ENCODE measurements around the gene RASGRP1. TPM values are rescaled to one million over a fixed set of nuclear protein-coding genes. Genes with fewer than 3 reads are reported as not detected.
"Not testable (repeated sequence)": the region's sequence is repeated elsewhere in the genome, so short reads cannot be mapped to it uniquely, and the experiment has no call there.

The RASGRP1 gene
- polyA plus RNA-seq: under 1 TPM; 0.34 to 0.76 (median 0.40) TPM

DNA sequence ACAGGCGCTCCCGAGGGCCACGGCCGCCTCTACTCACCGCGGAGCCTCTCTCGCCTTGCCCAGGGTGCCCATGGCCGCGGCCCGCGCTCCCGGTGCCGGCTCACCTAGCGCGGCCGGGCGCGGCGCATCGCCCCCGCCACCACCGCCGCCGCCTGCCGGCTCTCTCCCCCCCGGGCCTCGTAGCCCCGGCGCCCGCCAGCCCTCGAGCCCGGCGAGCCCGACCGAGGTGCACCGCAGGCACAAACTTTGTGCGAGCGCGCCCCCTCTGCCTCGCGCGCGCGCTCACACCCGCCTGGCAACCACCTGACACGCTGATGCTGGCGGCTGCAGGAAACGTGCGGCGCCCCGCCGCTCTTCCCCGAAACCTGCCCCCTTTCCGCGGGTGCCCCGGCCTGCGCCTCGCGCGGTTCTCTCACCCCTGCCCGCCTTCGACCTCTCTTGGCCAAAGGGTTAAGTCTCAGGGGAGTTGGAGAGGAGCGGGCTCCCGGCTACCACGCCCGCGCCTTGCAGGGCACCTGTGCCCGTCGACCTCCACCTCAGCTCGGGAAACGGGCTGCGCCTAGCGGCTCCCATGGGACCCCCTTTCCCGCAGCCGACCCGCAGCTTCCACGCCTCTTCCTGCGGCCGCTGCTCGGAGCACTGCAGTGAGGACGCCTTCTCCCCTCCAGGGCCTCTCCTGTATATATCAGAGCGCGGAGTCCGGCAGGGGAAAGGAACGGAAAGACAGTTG, at the start of gene RASGRP1:
RASGRP1 (minus strand) TSS at position 258 of the 730 bp plus-strand sequence; CDS start at position 72, 186 bp downstream.
- WGBS, 3 donors: 3 to 4% (median 3%) methylated on average over 50 to 85 of the region's 85 CpGs
- H3K27ac ChIP-seq (ENCODE audit: low read depth, low read length): no peak within 1 kb of the TSS

DNA sequence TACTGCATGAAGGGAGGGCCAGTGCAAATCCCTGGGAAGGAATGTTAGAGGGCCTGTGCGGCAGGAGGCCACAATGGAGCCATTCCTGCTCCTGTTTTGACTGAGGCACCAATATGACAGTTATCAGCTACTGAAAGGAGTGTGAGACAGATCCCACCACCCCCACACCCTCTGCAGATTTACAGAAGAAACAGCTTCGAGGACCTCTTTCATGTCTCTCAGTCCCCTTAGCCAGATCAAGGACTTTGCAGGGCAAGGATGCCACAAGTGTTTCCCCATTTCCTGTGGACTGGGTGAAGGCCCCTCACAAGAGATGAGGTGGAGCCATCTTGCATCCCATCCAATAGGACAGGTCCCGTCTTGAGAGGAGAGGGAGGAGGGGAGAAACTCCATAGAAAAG, 48.5 kb upstream of the RASGRP1 start:
- H3K27ac ChIP-seq (ENCODE audit: low read depth, low read length): no peak overlapping the region
- whole genome bisulfite sequencing, 3 donors: 73 to 75% (median 74%) methylated on average over 3 of the region's 3 CpGs

DNA sequence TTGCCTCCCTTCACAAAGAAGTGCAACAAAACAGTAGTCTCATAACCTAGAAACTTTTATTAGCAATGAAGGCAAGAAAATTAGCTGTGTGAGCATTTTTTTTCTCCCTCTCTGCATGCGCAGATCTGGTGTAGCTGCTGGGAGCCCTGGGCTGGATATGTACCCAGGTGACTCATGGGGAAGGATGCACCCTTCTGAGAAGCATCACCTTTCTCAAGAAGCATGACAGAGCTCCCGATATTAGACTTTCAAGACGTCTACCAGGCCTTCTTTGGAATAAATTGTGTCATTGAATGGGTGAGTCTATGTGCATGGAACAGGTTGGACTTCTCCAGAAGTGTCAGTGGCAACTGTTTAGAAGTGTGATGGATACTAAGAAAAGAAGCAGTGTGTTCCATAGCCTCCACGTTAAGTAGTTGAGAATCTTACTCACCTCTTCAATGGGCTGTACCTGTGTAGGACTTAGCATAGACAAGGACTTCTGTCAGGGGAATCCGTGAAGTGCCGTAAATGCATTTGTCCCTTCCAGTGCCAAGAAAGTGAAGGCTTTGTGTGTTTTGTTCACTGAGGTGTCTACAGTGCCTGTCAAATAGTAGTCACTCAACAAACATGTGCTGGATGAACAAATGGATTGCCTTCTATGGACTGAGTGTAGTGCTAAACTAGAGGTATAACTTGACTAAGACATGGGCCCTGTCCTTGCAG, 47.7 kb upstream of the RASGRP1 start:
- WGBS, 3 donors: 82 to 89% (median 88%) methylated on average over 6 of the region's 6 CpGs

DNA sequence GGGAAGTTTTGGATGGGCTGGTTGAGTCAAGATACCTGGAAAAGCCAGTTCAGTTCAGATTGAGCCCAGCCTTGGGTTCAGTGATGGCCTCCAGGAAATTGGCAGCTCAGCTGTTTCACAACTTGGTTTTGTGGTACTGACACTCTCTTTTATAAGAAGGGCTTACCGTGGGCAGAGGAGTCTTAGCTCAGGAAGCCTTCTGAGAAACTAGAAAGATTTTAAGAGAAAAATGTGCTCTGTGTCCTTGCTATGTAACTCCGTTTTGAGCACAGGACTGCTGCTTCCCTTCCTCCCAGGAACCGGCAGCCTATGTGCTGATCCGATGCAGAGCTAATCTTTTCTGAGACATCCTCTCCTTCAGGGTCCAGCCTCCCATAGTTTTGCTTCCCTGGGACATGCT, 46.6 kb upstream of the RASGRP1 start:
- whole genome bisulfite sequencing, 3 donors: 75 to 83% (median 79%) methylated on average over 4 of the region's 4 CpGs
- H3K27ac ChIP-seq (ENCODE audit: low read depth, low read length): no peak overlapping the region

More for the DNA sequence above, 47.7 kb upstream of the RASGRP1 start:
- H3K27ac ChIP-seq (ENCODE audit: low read depth, low read length): no peak overlapping the region

DNA sequence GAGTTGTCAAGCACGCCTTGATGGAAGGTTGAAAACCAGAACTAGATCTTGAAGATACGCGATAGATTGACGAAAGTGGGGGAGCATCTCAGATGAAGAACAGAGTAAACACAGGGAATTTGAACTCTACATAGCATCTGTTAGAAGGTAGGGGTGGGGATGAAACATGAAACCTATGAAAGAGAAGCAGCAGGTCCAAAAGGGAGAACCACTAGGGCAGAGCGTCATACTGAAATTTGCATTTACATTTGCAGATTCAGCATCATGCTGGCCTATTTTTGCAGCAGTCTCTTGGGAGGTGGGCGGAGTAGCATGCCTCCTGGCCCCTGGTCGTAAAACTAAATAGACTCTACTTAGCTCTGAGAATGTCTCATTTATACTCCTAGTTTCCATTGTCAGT, 46.1 kb upstream of the RASGRP1 start:
- 75 to 80% (median 76%) methylated on average over 7 of the region's 7 CpGs for WGBS, 3 donors

DNA sequence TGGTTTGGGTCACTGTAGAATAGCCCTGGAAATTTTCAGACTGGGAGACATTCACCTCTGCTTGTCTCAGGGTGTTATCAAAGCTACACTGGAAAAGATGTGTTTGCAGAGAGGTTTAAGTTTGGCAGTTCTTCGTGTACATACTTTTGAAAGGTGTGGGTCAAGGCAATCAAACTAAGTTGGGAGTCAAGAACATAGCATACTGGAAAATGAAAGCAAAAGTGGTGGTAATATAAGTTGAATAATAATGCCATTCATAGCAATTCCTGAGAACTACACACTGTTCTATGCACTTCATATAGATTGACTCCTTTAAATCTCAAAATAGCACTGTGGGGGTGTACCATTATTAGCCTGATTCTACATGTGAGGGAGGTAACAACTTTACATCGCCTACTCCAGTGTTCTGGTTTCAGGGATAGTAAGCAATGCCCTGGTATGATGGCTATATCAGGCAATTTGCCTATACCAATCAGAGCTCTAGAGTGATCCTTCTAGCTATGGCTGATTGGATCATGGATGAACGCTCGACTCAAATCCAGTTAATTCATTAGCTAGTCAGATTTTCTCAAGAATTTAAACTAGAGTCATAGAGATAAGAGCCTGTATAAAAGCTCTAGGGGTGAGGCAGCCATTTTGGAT, 44.6 kb upstream of the RASGRP1 start:
- WGBS, 3 donors: 77 to 86% (median 83%) methylated on average over 4 of the region's 4 CpGs
- H3K27ac ChIP-seq (ENCODE audit: low read depth, low read length): no peak overlapping the region

More for the DNA sequence above, 46.1 kb upstream of the RASGRP1 start:
- no peak overlapping the region for H3K27ac ChIP-seq (ENCODE audit: low read depth, low read length)

DNA sequence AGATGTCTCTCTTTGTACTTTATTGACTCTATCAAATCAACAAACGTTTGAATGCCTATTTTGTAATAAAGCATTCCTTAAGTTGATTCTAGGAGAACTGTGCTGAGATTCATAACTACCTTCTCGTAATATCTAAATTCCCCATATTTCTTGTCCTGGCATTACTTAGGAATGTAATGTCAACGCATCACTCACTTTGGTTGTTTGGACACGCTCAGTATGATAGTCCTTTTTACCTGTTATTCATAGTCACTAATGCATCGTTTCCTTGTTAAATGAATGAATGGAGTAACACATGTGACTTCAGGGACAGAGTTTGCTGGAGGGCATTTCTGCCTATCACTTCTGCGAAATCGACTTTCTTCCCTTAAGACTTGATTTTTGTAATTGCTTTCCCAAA, 44.1 kb upstream of the RASGRP1 start:
- 79 to 87% (median 86%) methylated on average over 7 of the region's 7 CpGs for WGBS, 3 donors
- H3K27ac ChIP-seq (ENCODE audit: low read depth, low read length): no peak overlapping the region

DNA sequence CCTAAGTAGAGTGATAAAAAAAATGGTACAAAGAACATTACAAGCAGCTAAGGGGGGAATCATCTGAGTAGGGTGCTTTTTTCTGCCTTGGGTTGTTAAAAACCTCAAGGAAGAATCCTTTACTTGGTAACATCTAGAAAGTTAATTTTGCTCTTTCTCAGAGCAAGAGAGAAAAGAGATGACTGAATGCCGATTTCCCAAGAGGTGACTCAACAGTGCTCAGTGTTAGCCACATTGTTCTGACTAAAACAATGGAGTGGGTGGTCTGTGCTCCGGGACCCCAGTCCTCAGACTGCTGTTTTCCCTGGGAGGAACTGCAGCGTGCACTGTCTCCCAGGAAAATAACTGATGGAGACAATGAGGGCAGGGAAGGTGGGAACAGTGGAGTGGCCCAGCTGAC, 41.1 kb upstream of the RASGRP1 start:
- WGBS, 3 donors: 70 to 80% (median 80%) methylated on average over 3 of the region's 3 CpGs

DNA sequence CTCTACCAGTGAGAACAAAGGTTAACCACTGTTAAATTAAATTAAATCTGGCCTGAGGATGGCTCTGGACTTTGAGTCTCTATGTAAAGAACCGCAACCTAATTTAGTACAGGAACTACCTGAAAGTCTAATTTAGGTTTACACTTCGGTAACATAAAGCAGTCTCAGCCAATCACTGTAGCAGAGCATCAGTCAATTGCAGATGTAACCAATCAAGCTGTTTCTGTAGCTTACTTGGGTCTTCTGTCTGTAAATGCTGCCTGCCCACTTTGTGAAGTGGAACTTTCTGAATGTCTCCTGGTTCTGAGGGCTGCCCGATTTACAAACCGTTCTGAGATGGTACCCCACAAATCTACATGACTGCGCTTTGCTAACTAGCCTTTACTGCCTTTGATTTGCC, 39.1 kb upstream of the RASGRP1 start:
- WGBS, 3 donors: 93 to 95% (median 94%) methylated on average over 5 of the region's 5 CpGs
- no peak overlapping the region for H3K27ac ChIP-seq (ENCODE audit: low read depth, low read length)

More for the DNA sequence above, 41.1 kb upstream of the RASGRP1 start:
- no peak overlapping the region for H3K27ac ChIP-seq (ENCODE audit: low read depth, low read length)

DNA sequence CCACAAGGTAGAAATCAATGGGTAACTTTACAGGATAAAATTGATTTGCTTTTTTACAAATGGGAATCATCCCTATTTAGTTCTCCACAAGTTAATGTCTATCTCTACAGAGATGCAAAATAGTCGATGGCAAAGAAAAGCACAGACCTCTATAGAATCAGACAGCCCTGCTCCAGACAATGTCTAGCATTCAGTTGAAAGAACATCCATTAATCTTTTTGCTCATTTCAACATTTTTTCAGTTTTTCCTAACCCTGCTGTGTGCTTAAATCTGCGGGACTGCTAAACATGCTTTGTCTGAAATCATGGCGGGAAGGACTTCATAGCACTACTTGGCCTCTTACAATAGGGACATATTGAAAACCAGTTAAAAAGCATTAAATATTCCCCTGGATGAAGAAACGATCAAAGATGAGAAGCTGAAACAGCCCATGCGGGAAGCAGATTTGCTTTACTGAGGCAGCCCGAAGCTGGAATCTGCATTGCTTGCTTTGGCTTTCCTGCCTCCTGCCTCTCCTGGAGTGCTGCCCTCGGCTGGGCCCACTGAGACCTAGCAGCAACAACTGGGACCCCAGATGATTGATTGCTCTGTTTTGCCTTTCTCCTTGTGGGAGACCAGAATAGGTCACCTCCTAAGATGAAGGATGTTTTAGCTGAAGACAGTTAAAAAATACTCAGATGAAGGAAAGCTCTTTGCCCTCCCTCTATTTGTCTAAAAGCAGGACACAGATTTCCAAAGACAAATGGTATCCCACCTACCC, 38.5 kb upstream of the RASGRP1 start:
- WGBS, 3 donors: 70 to 83% (median 78%) methylated on average over 7 of the region's 7 CpGs
- no peak overlapping the region for H3K27ac ChIP-seq (ENCODE audit: low read depth, low read length)

DNA sequence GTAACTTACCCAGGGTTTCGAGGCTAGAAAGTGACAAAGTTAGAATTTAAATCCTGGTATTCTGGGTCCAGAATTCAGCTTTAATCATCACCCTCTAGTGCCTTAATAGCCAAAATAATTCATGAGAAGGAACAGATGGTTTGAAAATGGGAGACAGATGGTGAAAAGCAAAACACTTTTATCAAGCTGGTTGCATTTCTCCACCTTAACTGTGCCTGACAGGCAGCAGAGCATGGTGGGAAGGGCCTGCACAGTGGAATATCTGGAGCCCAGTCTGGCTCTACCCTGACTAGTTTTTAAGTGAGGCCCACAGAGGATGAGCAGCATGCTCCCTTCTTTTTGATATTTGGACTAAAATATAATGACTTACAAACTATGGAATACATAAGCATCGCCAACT, 35.6 kb upstream of the RASGRP1 start:
- whole genome bisulfite sequencing, 3 donors: 93 to 96% (median 95%) methylated on average over 2 of the region's 2 CpGs
- H3K27ac ChIP-seq (ENCODE audit: low read depth, low read length): no peak overlapping the region

DNA sequence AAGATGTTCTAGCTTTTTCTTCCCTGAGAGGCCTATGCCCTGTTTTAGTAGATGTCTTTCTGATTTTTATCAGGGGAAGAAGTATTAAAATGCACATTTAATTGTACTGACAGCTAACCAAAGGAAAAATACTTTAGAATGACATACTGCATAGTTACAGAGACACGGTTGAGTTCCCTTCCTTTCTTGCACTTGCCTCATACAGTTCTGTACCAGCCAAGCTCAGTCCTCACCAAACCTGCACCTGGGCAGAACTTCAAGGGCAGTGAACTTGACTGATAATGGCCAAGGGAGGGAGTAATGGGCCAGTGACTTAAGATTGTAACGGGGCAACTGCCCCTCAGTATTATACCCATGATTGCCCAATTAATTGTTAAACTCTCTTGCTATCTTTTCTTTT, 34.1 kb upstream of the RASGRP1 start:
- H3K27ac ChIP-seq (ENCODE audit: low read depth, low read length): no peak overlapping the region
- 79 to 88% (median 83%) methylated on average over 2 of the region's 2 CpGs for WGBS, 3 donors

DNA sequence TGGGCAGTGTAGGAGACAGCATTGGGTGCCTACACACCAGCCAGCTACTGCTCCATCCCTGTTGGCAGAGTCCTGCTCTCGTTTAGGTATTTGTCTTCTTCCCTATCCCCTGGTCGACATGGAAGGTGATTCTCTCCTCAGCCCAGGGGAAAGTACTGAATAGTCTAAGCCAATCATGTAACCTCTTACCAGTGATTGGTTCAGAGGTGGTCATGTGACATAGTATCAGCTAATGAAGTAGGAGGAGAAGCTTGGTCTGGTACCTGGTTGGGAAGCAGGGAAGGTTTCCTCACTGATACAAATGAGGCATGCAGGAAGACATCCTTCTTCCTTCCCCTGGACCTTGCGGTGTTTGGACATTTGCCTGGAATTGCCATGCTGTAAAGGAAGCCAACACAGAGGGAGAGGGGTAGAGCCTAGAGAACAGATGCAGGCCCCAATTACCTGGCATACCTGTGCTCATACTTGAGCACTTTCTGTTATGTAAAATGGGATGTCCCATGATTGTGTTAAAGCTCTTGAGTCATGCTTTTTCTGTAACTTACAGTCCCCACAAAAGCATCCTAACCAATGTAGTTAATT, 32.7 kb upstream of the RASGRP1 start:
- no peak overlapping the region for H3K27ac ChIP-seq (ENCODE audit: low read depth, low read length)
- 68 to 78% (median 74%) methylated on average over 3 of the region's 3 CpGs for WGBS, 3 donors

DNA sequence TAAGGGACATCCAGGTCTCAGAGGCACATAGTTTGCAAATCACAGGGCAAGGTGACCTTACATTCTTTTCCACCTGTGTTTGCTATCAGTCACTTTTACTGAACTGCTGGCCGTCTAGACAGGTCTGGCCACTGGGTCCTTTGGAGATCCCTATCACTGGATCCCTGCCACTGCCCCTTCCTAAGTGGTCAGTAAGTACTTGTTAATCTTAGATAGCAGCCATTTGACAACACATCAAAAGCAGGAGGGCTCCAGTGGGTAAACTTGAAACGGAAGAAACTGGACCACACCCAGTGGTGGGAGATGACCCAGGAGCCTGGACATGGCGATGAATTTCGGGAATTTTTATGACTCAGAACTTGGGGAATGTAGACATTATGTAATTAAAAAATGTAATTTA, 28.9 kb upstream of the RASGRP1 start:
- no peak overlapping the region for H3K27ac ChIP-seq (ENCODE audit: low read depth, low read length)
- WGBS, 3 donors: 51 to 62% (median 53%) methylated on average over 4 of the region's 4 CpGs

DNA sequence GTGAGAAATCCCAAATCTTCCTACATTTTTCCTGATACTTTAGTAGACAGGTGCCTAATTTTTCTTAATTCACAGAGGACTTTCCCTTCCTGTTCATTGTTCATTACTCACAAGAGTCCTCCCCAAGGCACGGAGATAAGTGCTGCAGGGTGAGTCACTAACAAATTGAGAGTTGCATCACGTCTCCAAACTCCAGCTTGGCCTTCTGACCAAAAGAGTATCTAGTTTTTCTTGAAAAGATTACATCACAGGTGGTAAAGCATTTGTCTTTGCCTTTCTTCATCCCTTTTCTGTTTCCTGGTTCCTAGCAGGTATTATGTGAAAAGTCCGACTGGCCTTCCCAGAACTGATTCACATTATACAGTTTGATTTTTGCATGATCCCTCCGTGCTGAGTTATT, 24.9 kb upstream of the RASGRP1 start:
- 48 to 64% (median 56%) methylated on average over 4 of the region's 4 CpGs for WGBS, 3 donors
- no peak overlapping the region for H3K27ac ChIP-seq (ENCODE audit: low read depth, low read length)

DNA sequence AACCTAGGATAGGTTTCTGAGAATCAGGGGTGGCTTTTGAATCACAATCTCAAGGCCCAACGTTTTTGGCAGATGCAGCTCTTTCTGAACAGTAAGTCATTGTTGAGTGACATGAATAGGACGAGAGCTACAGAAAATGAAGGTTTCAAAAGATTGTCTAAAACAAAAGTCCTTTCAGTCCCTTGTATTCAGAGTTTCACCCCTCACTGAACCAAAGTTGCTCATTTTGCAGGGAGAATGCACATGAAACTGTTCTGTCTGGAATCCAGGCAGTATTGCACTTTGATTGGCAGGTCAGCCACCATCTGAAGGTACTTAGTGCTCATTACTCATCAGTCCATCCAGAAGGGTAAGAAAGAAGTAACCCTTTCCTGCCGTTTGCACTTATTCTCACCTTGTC, 24.1 kb upstream of the RASGRP1 start:
- 30 to 62% (median 53%) methylated on average over 3 of the region's 3 CpGs for WGBS, 3 donors
- no peak overlapping the region for H3K27ac ChIP-seq (ENCODE audit: low read depth, low read length)

DNA sequence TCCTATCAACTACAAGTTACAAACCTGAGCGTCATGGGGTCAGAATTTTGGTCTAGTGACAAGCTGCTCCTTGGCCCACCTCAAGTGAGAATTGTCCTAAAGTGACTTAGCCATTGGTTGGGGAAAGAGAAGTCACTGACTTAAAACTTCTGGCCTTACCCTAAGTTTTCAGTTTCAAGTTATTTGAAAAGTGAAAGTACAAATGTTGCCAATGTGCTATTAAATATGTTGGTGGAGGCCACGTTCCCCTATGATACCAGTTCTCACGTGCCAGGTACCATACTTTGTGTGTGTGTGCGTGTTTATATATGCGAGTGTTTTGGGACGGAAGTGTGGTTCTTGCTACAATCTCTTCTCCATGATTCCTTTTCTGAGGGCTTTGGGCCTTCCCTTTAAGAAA, 22.6 kb upstream of the RASGRP1 start:
- no peak overlapping the region for H3K27ac ChIP-seq (ENCODE audit: low read depth, low read length)
- WGBS, 3 donors: 71 to 76% (median 74%) methylated on average over 6 of the region's 6 CpGs

DNA sequence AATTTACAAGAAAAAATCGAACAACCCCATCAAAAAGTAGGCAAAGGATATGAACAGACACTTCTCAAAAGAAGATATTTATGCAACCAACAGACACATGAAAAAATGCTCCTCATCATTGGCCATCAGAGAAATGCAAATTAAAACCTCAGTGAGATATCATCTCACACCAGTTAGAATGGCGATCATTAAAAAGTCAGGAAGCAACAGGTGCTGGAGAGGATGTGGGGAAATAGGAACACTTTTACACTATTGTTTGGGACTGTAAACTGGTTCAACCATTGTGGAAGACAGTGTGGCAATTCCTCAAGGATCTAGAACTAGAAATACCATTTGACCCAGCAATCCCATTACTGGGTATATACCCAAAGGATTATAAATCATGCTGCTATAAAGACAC, 21.4 kb upstream of the RASGRP1 start:
- WGBS, 3 donors: 91 to 94% (median 91%) methylated on average over 2 of the region's 2 CpGs
- not testable (repeated sequence) for H3K27ac ChIP-seq (ENCODE audit: low read depth, low read length)
